HepG2 (cell line): ENCODE results near the gene CA11. TPM values are rescaled to one million over a fixed set of nuclear protein-coding genes. Genes with fewer than 3 reads are reported as not detected.

ENCODE experiments used
- AHDC1 ChIP-seq: sonication (generic); formaldehyde crosslinking; IDR thresholded peaks from 2 replicates; pipeline ENCODE4 v1.5.1; 2020; ENCODE audit warnings: mild to moderate bottlenecking, missing genetic modification reagents, borderline replicate concordance
- CEBPG ChIP-seq: IDR thresholded peaks from 2 replicates; pipeline ENCODE4 v1.6.1; 2016
- DDIT3 ChIP-seq: sonication (generic); formaldehyde crosslinking; IDR thresholded peaks from 2 replicates; pipeline ENCODE4 v1.4.0; 2020; ENCODE audit warnings: mild to moderate bottlenecking, missing genetic modification reagents
- HOXA5 ChIP-seq: sonication (generic); formaldehyde crosslinking; IDR thresholded peaks from 2 replicates; pipeline ENCODE4 v1.4.0; 2020; ENCODE audit warnings: missing genetic modification reagents
- KLF16 ChIP-seq, 2 experiments: sonication (generic) in 1 of 2; formaldehyde crosslinking in 1 of 2; IDR thresholded peaks; 2 replicates each; pipeline versions ENCODE4 v1.6.1 to v1.8.0; 2016 to 2023; ENCODE audit warnings: missing genetic modification reagents in 2 of 2, missing compliant biosample characterization in 1 of 2
- MIER3 ChIP-seq: IDR thresholded peaks from 2 replicates; pipeline ENCODE4 v1.6.1; 2016; ENCODE audit warnings: missing compliant biosample characterization, borderline replicate concordance
- PTBP1 ChIP-seq: fragments of 200-400 bp; formaldehyde crosslinking; IDR thresholded peaks from 2 replicates; pipeline ENCODE4 v1.6.1; 2018; ENCODE audit warnings: low read length, low read depth; ENCODE audit not compliant: poor library complexity, severe bottlenecking
- SOX13 ChIP-seq, 3 experiments: fragments of 450-650 bp in 1 of 3; sonication (generic) in 1 of 3; formaldehyde crosslinking in 1 of 3; IDR thresholded peaks in 2 of 3; conservative IDR thresholded peaks in 1 of 3; 2 replicates each; pipeline versions ENCODE4 v1.5.0 to v1.6.1; 2016 to 2020; ENCODE audit warnings: antibody characterized with exemption in 1 of 3, mild to moderate bottlenecking in 1 of 3, missing compliant biosample characterization in 1 of 3, missing genetic modification reagents in 1 of 3, moderate library complexity in 1 of 3
- SOX6 ChIP-seq, 2 experiments: fragments of 450-650 bp in 1 of 2; sonication (generic) in 1 of 2; formaldehyde crosslinking in 1 of 2; IDR thresholded peaks; 2 replicates each; pipeline versions ENCODE4 v1.4.0 to v1.6.1; 2017 to 2020; ENCODE audit warnings: antibody characterized with exemption in 1 of 2, mild to moderate bottlenecking in 1 of 2, missing genetic modification reagents in 1 of 2
- TRAFD1 ChIP-seq: sonication (generic); formaldehyde crosslinking; IDR thresholded peaks from 2 replicates; pipeline ENCODE4 v1.5.1; 2020; ENCODE audit warnings: missing genetic modification reagents, mild to moderate bottlenecking, borderline replicate concordance
- ZBTB33 ChIP-seq: sonication (generic); formaldehyde crosslinking; IDR thresholded peaks from 2 replicates; pipeline ENCODE4 v1.4.0; 2020; ENCODE audit warnings: missing genetic modification reagents
- ZNF230 ChIP-seq: sonication (generic); formaldehyde crosslinking; IDR thresholded peaks from 2 replicates; pipeline ENCODE4 v1.4.0; 2020; ENCODE audit warnings: mild to moderate bottlenecking, missing genetic modification reagents
- ZNF350 ChIP-seq: sonication (generic); formaldehyde crosslinking; IDR thresholded peaks from 2 replicates; pipeline ENCODE4 v1.4.0; 2020; ENCODE audit warnings: mild to moderate bottlenecking, low read depth, missing genetic modification reagents, borderline replicate concordance
- ZNF543 ChIP-seq: sonication (generic); formaldehyde crosslinking; IDR thresholded peaks from 2 replicates; pipeline ENCODE4 v1.4.0; 2020; ENCODE audit warnings: mild to moderate bottlenecking, missing genetic modification reagents
- ZNF580 ChIP-seq: IDR thresholded peaks from 2 replicates; pipeline ENCODE4 v1.6.1; 2016; ENCODE audit warnings: low read depth, borderline replicate concordance
- ZNF674 ChIP-seq: sonication (generic); formaldehyde crosslinking; IDR thresholded peaks from 2 replicates; pipeline ENCODE4 v1.5.0; 2020; ENCODE audit warnings: low read depth, mild to moderate bottlenecking, missing genetic modification reagents
- ZNF776 ChIP-seq: sonication (generic); formaldehyde crosslinking; IDR thresholded peaks from 2 replicates; pipeline ENCODE4 v1.4.0; 2020; ENCODE audit warnings: mild to moderate bottlenecking, missing genetic modification reagents
- polyA plus RNA-seq, 8 experiments: library from polyadenylated mRNA; depleted of rRNA in 3 of 8; stranded (reverse) in 7 of 8; unstranded in 1 of 8; fragments of >200 nt; fragmentation: Illumina TruSeq in 4 of 8; extraction: Trizol in 4 of 8; gene quantifications; 2 replicates each; pipeline versions ENCODE4 v1.2.1 to v1.2.3, GENCODE V29; 2011 to 2016; ENCODE audit warnings: low read depth in 4 of 8, missing spikeins in 1 of 8, mixed read lengths in 1 of 8; ENCODE audit not compliant: insufficient read depth in 1 of 8
- total RNA-seq, 5 experiments: library from RNA; depleted of rRNA; stranded (reverse); fragments of >200 nt; fragmentation: Illumina TruSeq; extraction: Trizol; gene quantifications; 2 replicates each; pipeline ENCODE4 v1.2.3, GENCODE V29; 2016; ENCODE audit warnings: low read depth in 1 of 5

Gene CA11
- total and polyA plus RNA-seq, 2 of the 13 experiments (the other 11 are each of a cell fraction or from before 2014, with no cell fraction given): 0.41 to 0.58 TPM

- TF ChIP-seq HOXA5 (CRISPR knock-in tag) (peak; percentile 65; the same call in 1 of the 2 replicates), ZNF230 (CRISPR knock-in tag) (no peak), CEBPG (CRISPR knock-in tag) (no peak), TRAFD1 (CRISPR knock-in tag) (no peak), ZNF776 (CRISPR knock-in tag) (no peak), ZNF543 (CRISPR knock-in tag) (peak; percentile 24; the same call in 1 of the 2 replicates), PTBP1 (no peak), ZNF580 (CRISPR knock-in tag) (0 out of 2 replicates have a peak, but pooled peaks have one; percentile 79), SOX6 (IDR thresholded peaks at IDR 0.05) (no peak), SOX6 (CRISPR knock-in tag; IDR thresholded peaks at IDR 0.05) (peak; percentile 57), SOX13 (IDR thresholded peaks at IDR 0.05) (no peak), SOX13 (CRISPR knock-in tag; conservative IDR thresholded peaks at IDR 0.05 in 1 of 2, IDR thresholded peaks at IDR 0.05 in 1 of 2) (peak in 1 of 2 experiments; percentile 54; a peak in 1 of 4 replicates), DDIT3 (CRISPR knock-in tag) (no peak), ZNF674 (CRISPR knock-in tag) (no peak), ZBTB33 (CRISPR knock-in tag) (no peak; the same call in 1 of the 2 replicates), KLF16 (CRISPR knock-in tag; IDR thresholded peaks at IDR 0.05) (peak in 1 of 2 experiments; percentile 89; a peak in 2 of 4 replicates), MIER3 (peak; percentile 81; the same call in 1 of the 2 replicates), ZNF350 (CRISPR knock-in tag) (peak; percentile 35; the same call in 1 of the 2 replicates), AHDC1 (CRISPR knock-in tag) (no peak)
These were observed 11.3 kb downstream of the CA11 start (continued) for GRCh38 chr19:48634424-48635262.
